DMS53 treated with DMSO at 0.1 percent for 48 hours (cell line): ENCODE results near the gene SRP9.
"Not testable (repeated sequence)": the region's sequence is repeated elsewhere in the genome, so short reads cannot be mapped to it uniquely, and the experiment has no call there.

Source experiments
- DNase-seq: peaks from one replicate; lab custom pipeline; 2025; ENCODE audit not compliant: unreplicated experiment; lab: John Stamatoyannopoulos, UW

SRP9 gene

GRCh38 chr1:225755671-225756319 is 21.8 kb upstream of the SRP9 start:
- no peak for DNase-seq

GRCh38 chr1:225757927-225758656 is 19.5 kb upstream of the SRP9 start:
- DNase-seq, result no peak

- not testable (repeated sequence) for DNase-seq
Measured at GRCh38 chr1:225759972-225760371, 17.7 kb upstream of the SRP9 start.

GRCh38 chr1:225760531-225760930 is 17.1 kb upstream of the SRP9 start:
- no peak for DNase-seq

DNA sequence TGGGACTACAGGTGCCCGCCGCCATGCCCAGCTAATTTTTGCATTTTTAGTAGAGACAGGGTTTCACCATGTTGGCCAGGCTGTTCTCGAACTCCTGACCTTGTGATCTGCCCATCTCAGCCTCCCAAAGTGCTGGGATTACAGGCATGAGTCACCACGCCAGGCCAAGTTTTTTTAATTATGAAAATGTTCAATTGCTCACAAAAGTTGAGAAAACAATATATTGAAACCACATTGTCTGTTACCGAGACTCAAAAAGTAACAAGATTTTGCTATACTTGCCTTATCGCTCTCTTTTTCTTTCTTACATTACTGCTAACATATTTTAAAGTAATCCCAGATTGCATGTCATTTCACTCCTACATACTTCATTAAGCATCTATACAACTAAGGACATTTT is 16.2 kb upstream of the SRP9 start:
- DNase-seq, result not testable (repeated sequence)

DNA sequence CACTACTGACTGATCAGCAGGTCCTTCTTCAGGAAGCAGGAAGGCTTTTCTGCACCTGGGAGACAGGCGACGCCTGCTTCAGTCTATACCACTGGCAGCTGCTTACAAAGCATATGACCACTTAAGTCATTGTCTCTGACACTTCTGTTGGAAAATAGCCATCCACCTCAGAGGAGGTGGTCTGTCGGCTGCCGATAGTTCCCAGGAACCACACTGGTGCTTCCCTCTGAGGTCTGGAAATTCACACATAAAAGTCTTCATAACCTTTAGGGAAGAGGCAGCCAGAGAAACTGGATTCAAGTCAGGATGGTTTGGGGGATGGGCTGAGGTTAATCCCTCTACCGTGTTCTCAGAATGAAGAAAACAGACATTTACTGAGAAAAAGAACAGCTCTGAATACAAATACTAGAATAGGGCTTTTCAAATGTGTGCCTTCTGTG is 15.6 kb upstream of the SRP9 start:
- peak; percentile 49 for DNase-seq

GRCh38 chr1:225762444-225762843 is 15.2 kb upstream of the SRP9 start:
- no peak for DNase-seq

GRCh38 chr1:225763716-225764548 is 13.7 kb upstream of the SRP9 start:
- no peak for DNase-seq

GRCh38 chr1:225765982-225766674 is 11.5 kb upstream of the SRP9 start:
- no peak for DNase-seq

- DNase-seq, result no peak
Measured at GRCh38 chr1:225766967-225767633, 10.5 kb upstream of the SRP9 start.

GRCh38 chr1:225767634-225768540 is 9.7 kb upstream of the SRP9 start:
- no peak for DNase-seq

- no peak for DNase-seq
Measured at GRCh38 chr1:225768662-225769426, 8.8 kb upstream of the SRP9 start.

DNA sequence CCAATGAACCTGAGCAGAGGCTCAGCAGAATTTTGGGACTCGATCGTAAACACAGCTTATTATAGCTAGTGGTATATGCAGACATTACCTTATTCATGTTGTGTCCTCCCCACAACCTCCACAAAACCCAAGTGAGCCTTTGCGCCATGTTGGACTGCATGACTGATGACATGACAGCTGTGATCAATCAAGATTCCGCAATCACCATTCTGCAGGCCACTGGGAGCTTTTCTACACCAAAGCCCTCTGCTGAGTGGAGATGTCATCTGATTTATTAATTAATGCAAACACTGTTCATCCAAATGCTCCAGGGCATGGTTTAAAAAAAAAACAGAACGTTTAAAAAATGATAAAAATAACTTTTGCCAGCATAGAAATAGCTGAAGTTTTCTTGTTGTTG is 7.9 kb upstream of the SRP9 start:
- DNase-seq, result no peak

- no peak for DNase-seq
Measured at GRCh38 chr1:225770561-225771248, 6.9 kb upstream of the SRP9 start.

DNA sequence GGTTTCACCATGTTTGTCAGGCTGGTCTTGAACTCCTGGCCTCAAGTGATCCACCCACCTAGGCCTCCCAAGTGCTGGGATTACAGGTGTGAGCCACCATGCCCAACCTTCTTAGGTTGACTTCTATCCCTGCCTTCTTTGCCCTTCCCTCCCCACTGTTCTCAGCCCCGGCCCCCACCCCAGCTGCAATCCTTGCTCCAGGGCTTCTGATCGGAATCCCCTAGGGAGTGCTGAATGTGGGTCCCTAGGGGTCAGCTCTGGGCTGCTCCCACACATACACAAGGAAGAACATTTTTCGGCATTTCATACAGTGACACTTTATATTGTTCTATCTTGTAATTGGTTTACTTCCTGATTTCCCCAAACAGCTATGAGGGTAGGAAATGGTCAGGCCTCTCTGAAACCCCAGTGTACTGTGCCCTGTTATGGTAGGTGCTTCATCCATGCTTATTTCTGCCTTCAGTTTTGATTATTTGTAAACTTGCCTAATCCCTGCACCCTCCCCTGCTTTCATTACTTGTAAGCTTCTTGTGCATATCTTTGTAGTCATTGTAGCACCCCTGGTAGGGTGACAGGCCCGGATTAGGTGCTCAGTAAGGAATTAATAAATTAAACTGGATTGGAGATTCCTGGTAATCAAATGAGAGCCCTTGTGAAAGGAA is 5.8 kb upstream of the SRP9 start:
- no peak for DNase-seq

DNA sequence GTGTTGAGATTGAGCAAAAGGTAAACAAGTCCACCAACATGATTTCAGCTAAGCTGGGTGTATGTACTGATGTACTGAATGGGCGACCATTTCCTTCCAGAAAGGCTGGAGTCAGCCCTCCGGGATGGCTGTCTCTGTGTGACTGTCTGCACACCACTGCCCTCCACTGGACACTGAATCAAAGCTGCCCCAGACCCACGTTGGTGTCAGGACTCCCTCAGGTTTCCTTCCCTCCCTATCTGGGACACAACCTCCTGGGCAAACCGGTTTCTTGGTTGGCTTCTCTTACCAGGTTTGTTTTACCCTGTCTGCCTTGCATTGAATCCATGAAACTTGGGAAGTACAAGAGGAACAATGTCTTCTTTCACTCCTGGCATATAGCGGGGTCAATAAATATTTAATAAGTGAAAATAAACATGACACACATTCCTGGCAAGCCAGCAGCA is 5.3 kb upstream of the SRP9 start:
- DNase-seq, result peak; percentile 92

- DNase-seq, result no peak
Measured at GRCh38 chr1:225772848-225773247, 4.8 kb upstream of the SRP9 start.
